HTR-8/SVneo (cell line): Measurements from ENCODE around the gene MED13.

Experiments
- DNase-seq: peaks from one replicate; pipeline ENCODE4 v3.0.0; 2011; ENCODE audit warnings: low spot score, mixed read lengths; ENCODE audit not compliant: insufficient read length
- FAIRE-seq: peaks from 2 replicates; lab custom pipeline; 2011; peaks lifted over from hg19 to GRCh38; lab: Jason Lieb, UNC

MED13 gene

GRCh38 chr17:62062302-62062701 lies 2.8 kb downstream of the MED13 start:
- peak; percentile 31 for FAIRE-seq
- DNase-seq = no peak

- no peak for FAIRE-seq
These were observed 5.7 kb downstream of the MED13 start for GRCh38 chr17:62059414-62059813.

GRCh38 chr17:62058611-62059010 lies 6.5 kb downstream of the MED13 start:
- FAIRE-seq (no peak), DNase-seq (no peak)

More at GRCh38 chr17:62059414-62059813, 5.7 kb downstream of the MED13 start:
- no peak for DNase-seq

GRCh38 chr17:62057696-62058095 lies 7.4 kb downstream of the MED13 start:
- DNase-seq (no peak), FAIRE-seq (no peak)

- FAIRE-seq (no peak), DNase-seq (no peak)
These were observed 12.2 kb downstream of the MED13 start for GRCh38 chr17:62052765-62053338.

GRCh38 chr17:62051053-62051452 lies 14.0 kb downstream of the MED13 start:
- DNase-seq (no peak), FAIRE-seq (no peak)

- FAIRE-seq (no peak), DNase-seq (no peak)
These were observed 15.8 kb downstream of the MED13 start for GRCh38 chr17:62049299-62049698.

- DNase-seq (no peak), FAIRE-seq (no peak)
These were observed 16.8 kb downstream of the MED13 start for GRCh38 chr17:62048262-62048661.

- FAIRE-seq = no peak
- DNase-seq = no peak
These were observed 19.6 kb downstream of the MED13 start for GRCh38 chr17:62045517-62045916.

GRCh38 chr17:62045109-62045508 lies 20.0 kb downstream of the MED13 start:
- DNase-seq = no peak
- FAIRE-seq = no peak

GRCh38 chr17:62043602-62044001 lies 21.5 kb downstream of the MED13 start:
- FAIRE-seq (no peak), DNase-seq (no peak)

GRCh38 chr17:62043140-62043539 lies 21.9 kb downstream of the MED13 start:
- DNase-seq (no peak), FAIRE-seq (no peak)

- DNase-seq = no peak
- no peak for FAIRE-seq
These were observed 26.8 kb downstream of the MED13 start for GRCh38 chr17:62038248-62038647.

GRCh38 chr17:62033317-62033716 lies 31.8 kb downstream of the MED13 start:
- DNase-seq (no peak), FAIRE-seq (peak; percentile 51)

- DNase-seq (no peak), FAIRE-seq (no peak)
These were observed 32.6 kb downstream of the MED13 start for GRCh38 chr17:62032480-62032879.

GRCh38 chr17:62030264-62030663 lies 34.8 kb downstream of the MED13 start:
- DNase-seq = no peak
- FAIRE-seq = no peak

- FAIRE-seq = no peak
- DNase-seq = no peak
These were observed 40.2 kb downstream of the MED13 start for GRCh38 chr17:62024866-62025265.

- no peak for FAIRE-seq
These were observed 47.2 kb downstream of the MED13 start for GRCh38 chr17:62017912-62018311.

GRCh38 chr17:62017496-62017895 lies 47.6 kb downstream of the MED13 start:
- no peak for DNase-seq
- FAIRE-seq = no peak

More at GRCh38 chr17:62017912-62018311, 47.2 kb downstream of the MED13 start:
- DNase-seq = no peak

- DNase-seq (no peak), FAIRE-seq (no peak)
These were observed 50.6 kb downstream of the MED13 start for GRCh38 chr17:62014526-62014925.

- FAIRE-seq = no peak
These were observed 55.9 kb downstream of the MED13 start for GRCh38 chr17:62009220-62009619.

GRCh38 chr17:62008294-62008693 lies 56.8 kb downstream of the MED13 start:
- DNase-seq = no peak
- FAIRE-seq = no peak

More at GRCh38 chr17:62009220-62009619, 55.9 kb downstream of the MED13 start:
- DNase-seq = no peak
